ENCODE data around the gene KLC1.

KLC1 gene

GRCh38 chr14:103730490-103731035 is 101.6 kb downstream of the KLC1 start:
- no peaks in the 10 kb centered on the region for H3K9me3 ChIP-seq (ENCODE audit: low read depth, low read length)
- DNase-seq (ENCODE audit: low read depth, low spot score): no peak
- peaks cover 53% of the 10 kb centered on the region for H3K36me3 ChIP-seq (ENCODE audit: insufficient read depth, low read length)
- no peak overlapping the region for H3K4me3 ChIP-seq
- H3K27ac ChIP-seq: no peak overlapping the region
- TF ChIP-seq EZH2 (IDR thresholded peaks at IDR 0.05) (no peak), FOXP2 (optimal IDR thresholded peaks at IDR 0.05; ENCODE audit: control extremely low read depth, extremely low read length, insufficient read depth) (no peak), POLR2AphosphoS5 (IDR thresholded peaks at IDR 0.05; ENCODE audit: borderline replicate concordance, low read depth, low read length) (no peak; the same call in 1 of the 2 replicates)
- no peak overlapping the region for H3K9ac ChIP-seq (ENCODE audit: insufficient read length)

GRCh38 chr14:103731481-103731880 is 102.5 kb downstream of the KLC1 start:
- Histone ChIP-seq H3K9me3 (ENCODE audit: low read depth, low read length) (no peaks in the 10 kb centered on the region), H3K27ac (no peak overlapping the region), H3K36me3 (ENCODE audit: insufficient read depth, low read length) (peaks cover 53% of the 10 kb centered on the region), H3K4me3 (no peak overlapping the region), H3K9ac (ENCODE audit: insufficient read length) (no peak overlapping the region)
- TF ChIP-seq POLR2AphosphoS5 (IDR thresholded peaks at IDR 0.05; ENCODE audit: borderline replicate concordance, low read depth, low read length): no peak
- TF ChIP-seq FOXP2 (optimal IDR thresholded peaks at IDR 0.05; ENCODE audit: control extremely low read depth, extremely low read length, insufficient read depth): no peak
- no peak for TF ChIP-seq EZH2 (IDR thresholded peaks at IDR 0.05)
- DNase-seq (ENCODE audit: low read depth, low spot score): no peak

- DNase-seq (ENCODE audit: low read depth, low spot score): no peak
- H3K36me3 ChIP-seq (ENCODE audit: insufficient read depth, low read length): peaks cover 53% of the 10 kb centered on the region
- H3K9ac ChIP-seq (ENCODE audit: insufficient read length): no peak overlapping the region
- H3K9me3 ChIP-seq (ENCODE audit: low read depth, low read length): no peaks in the 10 kb centered on the region
- no peak overlapping the region for H3K4me3 ChIP-seq
- peak overlapping the region; percentile 74 for H3K27ac ChIP-seq
- peak; percentile 30; the same call in 1 of the 2 replicates for TF ChIP-seq POLR2AphosphoS5 (IDR thresholded peaks at IDR 0.05; ENCODE audit: borderline replicate concordance, low read depth, low read length)
- TF ChIP-seq EZH2 (IDR thresholded peaks at IDR 0.05): no peak
These were observed 103.2 kb downstream of the KLC1 start for GRCh38 chr14:103731916-103732867.

GRCh38 chr14:103732868-103733620 is 104.0 kb downstream of the KLC1 start:
- no peak overlapping the region for H3K4me3 ChIP-seq
- no peak for TF ChIP-seq FOXP2 (optimal IDR thresholded peaks at IDR 0.05; ENCODE audit: control extremely low read depth, extremely low read length, insufficient read depth)
- 0 out of 2 replicates have a peak, but pooled peaks have one; percentile 5 for TF ChIP-seq POLR2AphosphoS5 (IDR thresholded peaks at IDR 0.05; ENCODE audit: borderline replicate concordance, low read depth, low read length)
- H3K9me3 ChIP-seq (ENCODE audit: low read depth, low read length): no peaks in the 10 kb centered on the region
- no peak for DNase-seq (ENCODE audit: low read depth, low spot score)
- H3K36me3 ChIP-seq (ENCODE audit: insufficient read depth, low read length): peaks cover 50% of the 10 kb centered on the region
- peak overlapping the region; percentile 74 for H3K27ac ChIP-seq
- H3K9ac ChIP-seq (ENCODE audit: insufficient read length): no peak overlapping the region

- H3K9ac ChIP-seq (ENCODE audit: insufficient read length): no peak overlapping the region
- H3K27ac ChIP-seq: peak overlapping the region; percentile 74; the same call in 1 of the 2 replicates
- H3K9me3 ChIP-seq (ENCODE audit: low read depth, low read length): no peaks in the 10 kb centered on the region
- H3K4me3 ChIP-seq: no peak overlapping the region
- TF ChIP-seq FOXP2 (optimal IDR thresholded peaks at IDR 0.05; ENCODE audit: control extremely low read depth, extremely low read length, insufficient read depth) (no peak), POLR2AphosphoS5 (IDR thresholded peaks at IDR 0.05; ENCODE audit: borderline replicate concordance, low read depth, low read length) (no peak), EZH2 (IDR thresholded peaks at IDR 0.05) (no peak)
- no peak for DNase-seq (ENCODE audit: low read depth, low spot score)
- peaks cover 44% of the 10 kb centered on the region for H3K36me3 ChIP-seq (ENCODE audit: insufficient read depth, low read length)
These were observed 104.6 kb downstream of the KLC1 start for GRCh38 chr14:103733651-103734050.

GRCh38 chr14:103734081-103734888 is 105.3 kb downstream of the KLC1 start:
- Histone ChIP-seq H3K36me3 (ENCODE audit: insufficient read depth, low read length) (peaks cover 38% of the 10 kb centered on the region), H3K27ac (peak overlapping the region; percentile 72; the same call in 1 of the 2 replicates), H3K9me3 (ENCODE audit: low read depth, low read length) (no peaks in the 10 kb centered on the region), H3K4me3 (no peak overlapping the region), H3K9ac (ENCODE audit: insufficient read length) (no peak overlapping the region)
- no peak for DNase-seq (ENCODE audit: low read depth, low spot score)
- TF ChIP-seq FOXP2 (optimal IDR thresholded peaks at IDR 0.05; ENCODE audit: control extremely low read depth, extremely low read length, insufficient read depth): no peak
- TF ChIP-seq POLR2AphosphoS5 (IDR thresholded peaks at IDR 0.05; ENCODE audit: borderline replicate concordance, low read depth, low read length): no peak
- no peak for TF ChIP-seq EZH2 (IDR thresholded peaks at IDR 0.05)

- TF ChIP-seq FOXP2 (optimal IDR thresholded peaks at IDR 0.05; ENCODE audit: control extremely low read depth, extremely low read length, insufficient read depth) (no peak), POLR2AphosphoS5 (IDR thresholded peaks at IDR 0.05; ENCODE audit: borderline replicate concordance, low read depth, low read length) (no peak), EZH2 (IDR thresholded peaks at IDR 0.05) (no peak)
- DNase-seq (ENCODE audit: low read depth, low spot score): no peak
- Histone ChIP-seq H3K27ac (peak overlapping the region; percentile 72), H3K9ac (ENCODE audit: insufficient read length) (no peak overlapping the region), H3K4me3 (no peak overlapping the region), H3K9me3 (ENCODE audit: low read depth, low read length) (no peaks in the 10 kb centered on the region), H3K36me3 (ENCODE audit: insufficient read depth, low read length) (peaks cover 31% of the 10 kb centered on the region; the same call in 1 of the 2 replicates)
These were observed 106.0 kb downstream of the KLC1 start for GRCh38 chr14:103735022-103735421.

All from SK-N-MC (cell line).